GM23338 (cell line): ENCODE results near the gene IRX2. TPM values are rescaled to one million over a fixed set of nuclear protein-coding genes. Genes with fewer than 3 reads are reported as not detected.

Source experiments
- ATAC-seq: fragments of 200-7000 bp; cut with Tn5 transposase; 3 replicates; pipeline ENCODE4 v1.9.1; 2020
- DNase-seq: peaks from one replicate; pipeline ENCODE4 v3.0.0-alpha.2; 2015; ENCODE audit warnings: low spot score
- H2AFZ ChIP-seq: fragments of 200-600 bp; sonication (generic); 2 replicates; pipeline ENCODE4 v1.8.0; 2016; ENCODE audit warnings: antibody characterized with exemption, mild to moderate bottlenecking, moderate library complexity
- H3F3A ChIP-seq: fragments of 200-600 bp; sonication (generic); replicated peaks from 2 replicates; pipeline ENCODE4 v1.8.0; 2017; ENCODE audit warnings: antibody characterized with exemption, mixed run types, low read depth
- H3K27ac ChIP-seq: fragments of 200-600 bp; sonication (generic); 2 replicates; pipeline ENCODE4 v1.6.1; 2016; ENCODE audit warnings: low read depth
- H3K27me3 ChIP-seq: fragments of 200-600 bp; sonication (generic); 2 replicates; pipeline ENCODE4 v1.8.0; 2016; ENCODE audit warnings: mild to moderate bottlenecking, mixed run types, moderate library complexity; ENCODE audit not compliant: insufficient read depth
- H3K36me3 ChIP-seq: fragments of 200-600 bp; sonication (generic); 2 replicates; pipeline ENCODE4 v1.8.0; 2016; ENCODE audit warnings: mild to moderate bottlenecking; ENCODE audit not compliant: insufficient read depth
- H3K4me1 ChIP-seq: fragments of 200-600 bp; sonication (generic); 2 replicates; pipeline ENCODE4 v1.8.0; 2016; ENCODE audit warnings: mild to moderate bottlenecking, moderate library complexity; ENCODE audit not compliant: insufficient read depth
- H3K4me2 ChIP-seq: fragments of 200-600 bp; sonication (generic); 2 replicates; pipeline ENCODE4 v1.7.1; 2017; ENCODE audit warnings: mixed run types
- H3K4me3 ChIP-seq: fragments of 200-600 bp; sonication (generic); 2 replicates; pipeline ENCODE4 v1.6.1; 2016; ENCODE audit warnings: mixed run types
- H3K79me2 ChIP-seq: fragments of 200-600 bp; sonication (generic); replicated peaks from 2 replicates; pipeline ENCODE4 v1.8.0; 2017; ENCODE audit warnings: mild to moderate bottlenecking; ENCODE audit not compliant: insufficient read depth
- H3K9me2 ChIP-seq: fragments of 200-600 bp; sonication (generic); 2 replicates; pipeline ENCODE4 v1.8.0; 2017; ENCODE audit not compliant: insufficient read depth
- H4K20me1 ChIP-seq: fragments of 200-600 bp; sonication (generic); replicated peaks from 2 replicates; pipeline ENCODE4 v1.8.0; 2017; ENCODE audit warnings: mild to moderate bottlenecking; ENCODE audit not compliant: insufficient read depth
- H3K27ac Mint-ChIP-seq: 2 replicates; pipeline ENCODE4 v1.8.0; 2020; ENCODE audit warnings: inconsistent platforms, mild to moderate bottlenecking, moderate library complexity, mixed read lengths
- H3K27me3 Mint-ChIP-seq: 3 replicates; pipeline ENCODE4 v1.8.0; 2022; ENCODE audit warnings: low read depth, mild to moderate bottlenecking, moderate library complexity, mixed read lengths, inconsistent platforms; ENCODE audit not compliant: insufficient read depth, poor library complexity
- H3K36me3 Mint-ChIP-seq: 3 replicates; pipeline ENCODE4 v1.8.0; 2021; ENCODE audit warnings: low read depth, mild to moderate bottlenecking, inconsistent platforms, moderate library complexity, mixed read lengths
- H3K4me1 Mint-ChIP-seq: 3 replicates; pipeline ENCODE4 v1.8.0; 2020; ENCODE audit warnings: mild to moderate bottlenecking, inconsistent platforms, mixed read lengths
- H3K4me3 Mint-ChIP-seq: 3 replicates; pipeline ENCODE4 v1.8.0; 2021; ENCODE audit warnings: moderate library complexity, mild to moderate bottlenecking, inconsistent platforms, mixed read lengths
- H3K9me3 Mint-ChIP-seq: 3 replicates; pipeline ENCODE4 v1.8.0; 2020; ENCODE audit warnings: moderate library complexity, mild to moderate bottlenecking, inconsistent platforms, mixed read lengths
- EZH2 ChIP-seq: fragments of 200-600 bp; sonication (generic); IDR thresholded peaks from one replicate; pipeline ENCODE4 v1.8.0; 2017; ENCODE audit warnings: antibody characterized with exemption, mild to moderate bottlenecking, low read depth; ENCODE audit not compliant: unreplicated experiment
- EZH2phosphoT487 ChIP-seq: fragments of 200-600 bp; sonication (generic); IDR thresholded peaks from one replicate; pipeline ENCODE4 v1.8.1; 2018; ENCODE audit warnings: antibody characterized with exemption; ENCODE audit not compliant: unreplicated experiment
- NANOG ChIP-seq: IDR thresholded peaks from 2 replicates; pipeline ENCODE4 v1.6.1; 2016; ENCODE audit warnings: antibody characterized with exemption, borderline replicate concordance
- POLR2AphosphoS5 ChIP-seq: IDR thresholded peaks from 2 replicates; pipeline ENCODE4 v1.6.1; 2016; ENCODE audit warnings: antibody characterized with exemption, low read depth
- REST ChIP-seq: IDR thresholded peaks from one replicate; pipeline ENCODE4 v1.6.1; 2018; ENCODE audit warnings: antibody characterized with exemption; ENCODE audit not compliant: unreplicated experiment
- STAT1 ChIP-seq: IDR thresholded peaks from one replicate; pipeline ENCODE4 v1.6.1; 2016; ENCODE audit warnings: antibody characterized with exemption; ENCODE audit not compliant: unreplicated experiment
- ZNF114 ChIP-seq: fragments of 250-450 bp; sonication (Bioruptor Pico); IDR thresholded peaks from 2 replicates; pipeline ENCODE4 v1.5.0; 2020; ENCODE audit warnings: mild to moderate bottlenecking, moderate library complexity
- ZNF331 ChIP-seq: fragments of 250-450 bp; sonication (Bioruptor Pico); IDR thresholded peaks from 2 replicates; pipeline ENCODE4 v1.5.0; 2020; ENCODE audit warnings: low read depth, mild to moderate bottlenecking, moderate library complexity
- ZNF462 ChIP-seq: fragments of 250-450 bp; sonication (Bioruptor Pico); IDR thresholded peaks from 2 replicates; pipeline ENCODE4 v1.5.0; 2020; ENCODE audit warnings: mild to moderate bottlenecking, moderate library complexity
- polyA plus RNA-seq: library from polyadenylated mRNA; unstranded; fragments of >200 nt; fragmentation: Nextera tagmentation; extraction: Ambion mirVana; gene quantifications from 2 replicates; pipeline ENCODE4 v1.2.1, GENCODE V29; 2016
- total RNA-seq: library from RNA; depleted of rRNA; stranded (reverse); fragments of >200 nt; shearing (Covaris generic); gene quantifications from 2 replicates; pipeline ENCODE4 v1.2.3, GENCODE V29; 2014

IRX2 gene
- total and polyA plus RNA-seq, 2 experiments from 2014 or later: 13.6 to 25.3 TPM

DNA sequence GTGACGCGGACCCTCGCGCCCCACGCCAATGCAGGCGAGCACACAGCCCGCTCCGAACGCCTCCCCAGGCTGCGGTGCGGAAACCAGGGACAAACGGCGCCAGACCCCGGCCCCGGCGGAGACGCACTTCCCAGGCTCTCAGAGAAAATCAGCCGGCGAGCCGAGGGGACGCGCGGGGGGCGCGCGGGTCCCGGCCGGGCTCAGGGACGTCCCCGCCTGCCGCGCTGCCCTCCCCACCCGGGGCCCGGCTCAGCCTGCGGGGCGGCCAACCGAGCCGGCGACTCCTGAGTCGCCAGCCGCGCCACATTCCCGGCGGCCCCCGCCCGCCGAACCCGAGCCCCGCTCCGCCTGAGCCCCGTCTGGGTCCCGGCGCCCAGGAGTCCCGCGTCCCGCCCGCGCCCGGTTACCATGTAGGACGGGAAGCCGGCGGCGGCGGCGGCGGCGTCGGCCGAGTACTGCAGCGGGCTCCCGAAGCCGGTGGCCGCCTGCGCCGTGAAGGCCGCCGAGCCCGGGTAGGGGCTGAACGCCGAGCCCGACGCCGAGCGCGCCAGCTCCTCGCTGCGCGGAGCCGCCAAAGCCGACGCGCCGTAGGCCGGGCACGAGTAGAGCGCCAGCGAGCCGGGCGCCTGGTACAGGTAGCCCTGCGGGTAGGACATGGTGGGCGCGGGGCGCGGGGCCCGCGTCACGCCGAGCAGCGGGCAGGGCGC, 566 bp downstream of the IRX2 start:
- Histone ChIP-seq H3K4me3 (peak overlapping the region; percentile 63), H4K20me1 (peaks cover 19% of the 10 kb centered on the region), H3K27ac (no peak overlapping the region), H3K79me2 (peaks cover 28% of the 10 kb centered on the region), H3K4me2 (peak overlapping the region; percentile 78), H3K36me3 (peaks cover 4% of the 10 kb centered on the region; the same call in 1 of the 2 replicates), H3K27me3 (peaks cover 84% of the 10 kb centered on the region), H3F3A (peaks cover 14% of the 10 kb centered on the region), H3K4me1 (peaks cover 25% of the 10 kb centered on the region; the same call in 1 of the 2 replicates), H2AFZ (no peak overlapping the region), H3K9me2 (no peaks in the 10 kb centered on the region)
- H3K27ac Mint-ChIP-seq: no peak overlapping the region
- H3K36me3 Mint-ChIP-seq: peaks cover 29% of the 10 kb centered on the region
- ATAC-seq (no peak), DNase-seq (peak; percentile 50)
- peaks cover 4% of the 10 kb centered on the region; the same call in 2 of the 3 replicates for H3K9me3 Mint-ChIP-seq
- peaks cover 71% of the 10 kb centered on the region for H3K27me3 Mint-ChIP-seq
- TF ChIP-seq ZNF331 (CRISPR knock-in tag): no peak
- TF ChIP-seq POLR2AphosphoS5: 0 out of 2 replicates have a peak, but pooled peaks have one; percentile 0
- H3K4me3 Mint-ChIP-seq: peak overlapping the region; percentile 85; the same call in 2 of the 3 replicates
- peaks cover 37% of the 10 kb centered on the region for H3K4me1 Mint-ChIP-seq

- Histone ChIP-seq H3K9me2 (no peaks in the 10 kb centered on the region), H3K4me2 (peak overlapping the region; percentile 78), H4K20me1 (peaks cover 26% of the 10 kb centered on the region), H2AFZ (no peak overlapping the region), H3K36me3 (peaks cover 4% of the 10 kb centered on the region; the same call in 1 of the 2 replicates), H3K27me3 (peaks cover 84% of the 10 kb centered on the region), H3K27ac (no peak overlapping the region; the same call in 1 of the 2 replicates), H3K4me3 (peak overlapping the region; percentile 63), H3K4me1 (peaks cover 18% of the 10 kb centered on the region; the same call in 1 of the 2 replicates), H3K79me2 (peaks cover 33% of the 10 kb centered on the region), H3F3A (peaks cover 7% of the 10 kb centered on the region)
- Mint-ChIP-seq H3K27me3 (peaks cover 71% of the 10 kb centered on the region), H3K4me3 (peak overlapping the region; percentile 85), H3K4me1 (peaks cover 38% of the 10 kb centered on the region), H3K36me3 (peaks cover 36% of the 10 kb centered on the region), H3K27ac (peak overlapping the region; percentile 72), H3K9me3 (peaks cover 4% of the 10 kb centered on the region; the same call in 2 of the 3 replicates)
- DNase-seq (peak; percentile 93), ATAC-seq (peak; percentile 15)
- TF ChIP-seq ZNF331 (CRISPR knock-in tag) (no peak), REST (no peak), STAT1 (no peak), POLR2AphosphoS5 (peak; percentile 40; the same call in 1 of the 2 replicates), NANOG (peak; percentile 57; the same call in 1 of the 2 replicates), EZH2phosphoT487 (no peak), EZH2 (no peak), ZNF114 (no peak), ZNF462 (no peak)
Measured at GRCh38 chr5:2750026-2750757, 1.3 kb downstream of the IRX2 start.
